ENCODE data around the gene PXN.
A peak's percentile ranks its signal among the peaks of the same experiment; 100 is the strongest.
"Not testable (repeated sequence)": the region's sequence is repeated elsewhere in the genome, so short reads cannot be mapped to it uniquely, and the experiment has no call there.

Gene PXN

DNA sequence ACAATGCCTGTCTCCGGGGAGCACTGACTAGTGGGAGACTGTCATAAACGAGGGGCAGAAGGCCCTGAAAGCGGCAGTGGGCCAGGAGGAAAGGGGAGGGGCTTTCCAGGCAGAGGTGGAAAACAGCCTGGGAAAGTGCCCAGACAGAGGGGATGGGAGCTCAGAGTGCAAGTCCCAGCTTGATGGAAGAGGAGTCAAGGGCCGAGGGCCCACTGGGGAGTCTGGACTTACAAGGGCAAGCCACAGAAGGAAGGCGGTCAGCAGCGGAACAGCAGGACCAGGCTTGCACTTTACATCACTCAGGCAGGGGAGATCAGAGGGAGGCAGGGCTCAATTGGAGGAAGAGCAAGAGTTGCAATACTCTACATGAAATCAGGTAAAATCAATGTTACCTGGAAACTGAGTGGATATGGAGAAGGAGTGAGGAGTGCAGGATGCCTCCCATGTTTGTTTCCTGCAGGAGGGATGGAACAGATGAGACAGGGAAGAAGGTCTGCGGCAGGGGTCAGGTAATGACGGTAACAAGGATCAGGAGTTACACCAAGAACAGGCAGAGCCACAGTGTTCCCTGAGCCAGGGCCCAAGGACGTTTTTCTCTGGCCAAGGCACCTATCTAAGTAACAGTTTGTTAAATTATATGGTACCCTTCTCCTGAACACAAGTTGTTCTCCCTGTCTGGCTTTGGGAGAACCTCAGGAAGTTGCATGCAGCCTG, 23.8 kb downstream of the PXN start:
- DNase-seq (ENCODE audit: low read depth) = no peak

DNA sequence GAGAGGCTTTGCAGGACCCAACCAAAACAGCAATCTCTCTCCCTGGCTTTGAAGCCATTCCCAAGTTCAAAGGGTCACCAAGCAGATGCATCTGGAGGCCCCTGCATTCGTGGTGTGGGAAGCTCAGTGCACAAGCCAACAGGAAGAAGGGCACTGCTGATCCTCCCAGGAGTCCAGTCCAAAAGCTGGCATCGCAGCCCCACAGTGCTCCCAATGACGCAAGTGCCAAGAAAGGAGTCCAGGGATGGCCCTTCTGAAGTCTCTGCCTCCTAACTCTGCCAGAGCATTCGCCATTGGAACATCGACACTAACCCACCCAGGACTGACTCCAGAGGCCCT, 25.1 kb downstream of the PXN start:
- no peak for DNase-seq (ENCODE audit: low read depth)

DNA sequence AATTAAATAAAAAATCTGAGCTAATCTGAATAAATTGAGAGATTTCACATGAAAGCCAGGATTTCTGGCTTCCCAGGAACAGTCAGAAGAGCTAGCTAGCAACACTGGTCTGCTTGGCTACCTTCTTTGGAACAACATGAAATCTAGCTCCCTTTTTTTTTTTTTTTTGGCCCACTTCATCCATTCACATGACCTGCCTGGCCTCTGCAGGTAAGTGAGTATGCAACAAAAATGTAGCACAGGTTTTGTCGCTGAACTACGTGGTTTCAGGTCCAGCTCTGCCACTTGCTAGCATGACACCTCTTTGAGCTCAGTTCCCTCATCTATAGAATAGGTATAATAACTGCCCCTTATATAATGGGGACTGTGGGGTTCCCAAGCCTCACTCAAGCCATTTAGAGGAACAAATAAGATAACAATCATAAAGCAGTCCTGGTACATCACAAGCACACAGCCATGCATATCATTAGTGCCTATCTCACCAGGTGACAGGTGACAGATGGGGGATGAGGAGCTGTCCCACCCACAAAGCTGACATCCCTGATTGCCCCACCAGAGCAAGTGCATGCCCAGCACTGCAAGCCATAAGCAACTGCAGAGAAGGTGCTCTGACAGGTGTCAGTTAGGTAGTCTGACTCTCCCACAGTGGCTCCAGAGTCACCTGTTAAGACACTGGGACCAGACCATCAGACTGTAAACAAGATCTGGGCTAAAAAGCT, 25.6 kb downstream of the PXN start:
- no peak for DNase-seq (ENCODE audit: low read depth)

DNA sequence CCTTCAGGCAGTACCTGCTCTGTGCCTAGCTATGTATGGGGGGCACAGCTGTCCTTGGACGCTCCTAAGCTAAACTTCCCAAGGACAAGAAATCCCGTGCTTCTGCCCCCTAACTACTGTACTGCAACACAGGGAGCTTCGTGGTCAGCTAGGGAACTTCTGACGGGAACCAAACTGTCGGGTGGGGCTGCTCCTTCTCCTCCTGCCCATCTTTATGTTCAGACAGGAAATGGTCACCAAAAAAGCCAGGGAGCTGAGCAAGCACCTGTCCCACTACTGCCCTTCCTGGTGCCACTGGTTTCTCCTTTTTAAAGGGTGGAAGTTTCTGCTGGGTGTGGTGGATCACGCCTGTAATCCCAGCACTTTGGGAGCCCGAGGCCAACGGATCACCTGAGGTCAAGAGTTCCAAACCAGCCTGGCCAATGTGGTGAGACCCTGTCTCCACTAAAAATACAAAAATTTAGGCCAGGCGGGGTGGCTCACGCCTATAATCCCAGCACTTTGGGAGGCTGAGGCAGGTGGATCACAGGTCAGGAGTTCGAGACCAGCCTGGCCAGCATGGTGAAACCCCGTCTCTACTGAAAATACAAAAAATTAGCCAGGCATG, 26.6 kb downstream of the PXN start:
- no peak for DNase-seq (ENCODE audit: low read depth)

DNA sequence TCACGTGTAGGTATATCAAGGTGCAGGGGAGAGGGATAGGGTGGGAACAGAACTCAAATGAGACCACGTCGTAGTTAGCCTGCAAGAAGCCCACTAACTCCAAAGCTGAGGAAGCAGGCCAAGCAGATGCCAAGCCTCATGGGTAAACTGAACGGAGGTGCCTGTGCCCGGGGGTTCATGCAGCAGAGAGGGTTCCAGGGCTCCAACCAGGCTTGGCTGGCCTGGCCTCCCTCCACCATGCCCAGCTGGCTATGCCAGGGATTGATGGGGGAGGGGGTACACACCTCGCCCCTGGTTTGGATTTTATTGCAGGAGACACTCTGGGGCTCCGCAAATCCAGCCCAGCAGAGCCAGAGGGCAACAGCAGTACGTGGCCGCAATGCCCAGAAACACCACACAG, 27.3 kb downstream of the PXN start:
- DNase-seq (ENCODE audit: low read depth) = no peak

DNA sequence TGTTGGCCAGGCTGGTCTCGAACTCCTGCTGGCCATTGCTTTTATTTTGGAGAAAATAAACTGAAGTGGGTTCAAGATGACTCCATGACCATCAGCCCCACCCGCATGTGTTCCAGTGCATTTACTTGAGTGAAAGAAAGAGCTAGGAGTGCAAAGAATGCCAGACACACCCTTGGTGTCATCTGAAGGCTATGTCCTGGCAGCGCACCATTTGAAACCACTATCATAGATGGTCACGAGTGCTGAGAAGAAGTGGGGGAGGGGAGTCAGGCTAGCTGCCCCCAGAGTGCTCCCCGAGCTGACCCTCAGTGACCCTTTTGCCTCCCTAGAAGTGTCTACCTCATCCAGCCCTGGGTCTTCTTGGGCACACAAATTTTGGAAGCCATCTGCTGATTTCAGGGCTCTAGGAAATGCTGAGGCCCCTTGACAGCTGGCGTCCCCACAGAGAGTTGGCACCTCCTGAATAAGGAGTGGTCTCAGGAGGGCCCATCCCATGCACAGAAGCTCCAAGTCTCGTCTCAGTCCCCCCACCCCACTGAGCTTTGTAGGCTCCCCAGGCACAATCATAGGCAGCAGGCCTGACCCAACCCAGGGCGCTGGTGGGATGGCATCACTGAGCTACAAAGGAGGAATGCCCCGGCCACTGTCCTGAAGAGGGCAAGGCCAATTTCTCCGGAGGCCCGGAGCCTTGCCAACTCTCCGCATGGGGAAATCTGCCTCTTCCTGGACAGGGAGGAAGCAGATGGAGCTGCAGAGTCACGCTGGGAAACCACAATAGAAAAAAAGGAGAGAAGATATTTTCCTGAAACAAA, 28.0 kb downstream of the PXN start:
- peak; percentile 81 for DNase-seq (ENCODE audit: low read depth)

DNA sequence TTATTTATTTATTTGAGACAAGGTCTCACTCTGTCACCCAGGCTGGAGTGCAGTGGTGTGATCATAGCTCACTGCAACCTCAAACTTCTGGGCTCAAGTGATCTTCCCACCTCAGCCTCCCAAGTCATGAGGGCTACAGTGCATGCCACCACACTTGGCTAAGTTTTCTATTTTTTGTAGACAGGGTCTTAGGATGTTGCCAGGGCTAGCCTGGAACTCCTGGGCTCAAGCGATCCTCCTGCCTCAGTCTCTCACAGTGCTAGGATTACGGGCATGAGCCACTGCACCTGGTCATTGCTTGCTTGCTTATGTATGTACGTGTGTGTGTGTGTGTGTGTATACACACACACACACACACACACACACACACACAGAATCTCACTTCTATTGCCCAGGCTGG, 28.7 kb downstream of the PXN start:
- DNase-seq (ENCODE audit: low read depth) = not testable (repeated sequence)

DNA sequence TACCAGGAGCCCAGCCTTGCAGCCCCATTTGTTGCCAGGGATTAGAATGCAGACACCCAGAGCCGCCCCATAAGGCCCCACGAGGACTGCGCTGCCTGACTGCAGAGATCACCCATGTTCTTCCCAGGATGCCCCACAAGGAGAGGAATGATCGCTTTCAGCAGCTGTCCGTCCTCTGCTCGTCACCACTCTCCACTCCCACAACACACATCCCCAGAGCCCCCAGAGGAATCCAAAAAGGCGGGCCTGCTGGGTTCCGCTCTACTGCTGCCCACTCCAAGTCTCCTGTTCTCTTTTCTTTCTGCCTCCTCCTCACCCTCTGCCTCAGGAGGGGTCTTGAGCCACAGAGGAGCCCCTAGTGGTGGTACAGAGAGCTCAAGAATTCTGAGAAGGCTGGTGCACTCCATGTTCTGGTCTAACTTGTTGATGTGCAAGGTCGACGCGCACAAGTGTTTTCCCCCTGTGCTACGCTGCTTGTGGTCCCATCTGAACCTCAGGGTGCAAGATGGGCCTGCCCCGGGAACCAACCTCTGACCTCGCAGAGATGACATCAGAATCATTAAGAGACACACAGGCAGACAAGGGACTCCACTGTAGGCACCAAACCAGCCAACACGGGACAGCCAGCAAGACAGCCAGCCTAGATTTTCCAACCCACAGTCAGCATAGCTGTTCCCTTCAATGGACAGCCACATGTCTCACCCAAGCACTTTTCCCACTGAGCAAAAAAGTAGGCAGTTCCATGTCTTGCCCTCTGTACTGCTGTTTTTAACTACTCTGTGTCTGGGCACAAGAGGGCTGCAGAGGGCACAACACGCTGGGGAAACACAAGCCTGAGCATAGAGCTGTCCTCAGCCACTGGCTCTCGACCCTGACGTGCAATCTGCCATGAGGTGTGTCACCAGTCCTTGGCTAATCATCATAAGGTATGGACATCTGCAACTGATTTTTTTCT, 29.9 kb downstream of the PXN start:
- no peak for DNase-seq (ENCODE audit: low read depth)

DNA sequence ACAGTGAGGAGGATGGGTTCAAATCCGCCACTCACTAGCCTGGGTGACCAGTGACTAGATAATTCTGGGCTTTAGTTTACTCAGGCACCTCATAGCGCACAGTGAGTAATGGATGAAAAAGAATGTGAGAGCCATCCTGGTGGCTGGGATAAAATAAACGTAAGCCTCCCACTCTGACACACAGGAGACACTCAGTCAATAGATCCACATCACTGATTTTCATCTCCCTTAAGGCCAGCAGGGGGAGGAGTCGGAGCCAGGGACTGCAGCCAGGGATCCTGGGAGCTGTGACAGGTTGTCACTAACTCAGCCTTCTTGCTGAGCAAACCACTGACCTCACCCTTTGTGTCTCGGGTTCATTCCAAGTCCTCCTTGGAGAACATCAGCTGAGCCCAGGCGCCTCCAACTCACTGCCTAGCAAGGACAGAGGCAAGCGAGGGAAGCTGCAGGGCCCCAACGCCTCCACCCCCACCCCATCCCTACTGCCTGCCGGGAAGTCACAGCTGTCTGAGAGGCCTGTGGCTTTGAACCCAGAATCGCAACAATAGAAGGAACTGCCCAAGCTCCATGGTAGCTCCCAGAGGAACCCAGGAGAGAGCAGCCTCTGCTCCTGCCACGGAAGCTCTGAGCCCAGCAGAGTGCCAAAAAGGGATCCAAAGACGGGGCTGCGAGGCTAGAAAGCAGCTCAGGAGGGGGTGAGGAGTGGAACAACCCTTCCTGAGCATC, 30.7 kb downstream of the PXN start:
- peak; percentile 95 for DNase-seq (ENCODE audit: low read depth)

DNA sequence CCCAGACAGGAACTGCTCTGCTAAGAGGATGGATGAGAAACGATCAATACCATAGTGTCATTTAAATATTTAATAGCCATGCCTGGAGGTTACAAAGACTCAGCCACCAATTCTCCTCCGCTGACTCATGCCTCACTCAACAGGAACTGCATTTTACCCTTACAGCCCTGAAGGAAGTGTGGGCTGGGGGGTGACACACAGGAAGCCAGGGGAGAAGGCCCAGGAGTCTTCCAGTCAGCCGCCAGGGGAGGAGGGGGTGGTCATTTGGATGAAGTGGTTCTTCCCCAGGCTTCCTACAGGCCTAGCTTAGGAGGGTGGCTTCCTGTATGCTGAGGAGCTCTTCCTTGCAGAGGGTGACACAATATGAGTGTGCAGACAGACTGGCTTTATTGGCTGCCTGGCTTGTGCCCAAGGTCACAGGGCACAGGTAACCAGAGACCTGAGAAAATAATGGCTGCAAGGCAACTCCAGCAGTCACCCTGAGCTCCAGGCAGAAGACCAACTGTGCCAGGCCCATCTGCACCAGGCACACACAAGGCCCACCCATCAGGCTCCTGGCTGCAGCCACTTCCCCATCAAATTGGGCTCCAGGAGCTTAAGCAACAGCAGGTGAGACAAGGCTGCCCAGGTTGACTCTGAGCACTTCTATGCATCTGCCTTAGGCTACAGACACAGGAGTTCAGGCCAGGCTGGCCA, 34.1 kb downstream of the PXN start:
- peak; percentile 94 for DNase-seq (ENCODE audit: low read depth)

DNA sequence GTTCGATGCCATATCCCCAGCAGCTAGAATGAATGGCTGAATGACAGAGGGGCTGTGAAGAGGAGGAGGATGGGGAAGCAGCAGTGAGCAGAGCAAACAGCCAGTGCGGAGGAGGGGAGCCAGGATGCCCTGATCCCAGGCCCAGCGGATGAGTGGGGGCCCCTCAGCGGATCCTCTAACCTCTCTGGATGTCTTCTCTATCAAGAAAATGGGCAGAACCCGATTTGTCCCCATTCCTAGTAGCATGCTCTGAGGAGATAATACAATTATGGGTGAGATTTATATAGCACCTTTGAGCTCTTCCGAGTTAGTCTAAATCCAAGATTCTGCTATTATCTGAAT, 34.6 kb downstream of the PXN start:
- no peak for DNase-seq (ENCODE audit: low read depth)

DNA sequence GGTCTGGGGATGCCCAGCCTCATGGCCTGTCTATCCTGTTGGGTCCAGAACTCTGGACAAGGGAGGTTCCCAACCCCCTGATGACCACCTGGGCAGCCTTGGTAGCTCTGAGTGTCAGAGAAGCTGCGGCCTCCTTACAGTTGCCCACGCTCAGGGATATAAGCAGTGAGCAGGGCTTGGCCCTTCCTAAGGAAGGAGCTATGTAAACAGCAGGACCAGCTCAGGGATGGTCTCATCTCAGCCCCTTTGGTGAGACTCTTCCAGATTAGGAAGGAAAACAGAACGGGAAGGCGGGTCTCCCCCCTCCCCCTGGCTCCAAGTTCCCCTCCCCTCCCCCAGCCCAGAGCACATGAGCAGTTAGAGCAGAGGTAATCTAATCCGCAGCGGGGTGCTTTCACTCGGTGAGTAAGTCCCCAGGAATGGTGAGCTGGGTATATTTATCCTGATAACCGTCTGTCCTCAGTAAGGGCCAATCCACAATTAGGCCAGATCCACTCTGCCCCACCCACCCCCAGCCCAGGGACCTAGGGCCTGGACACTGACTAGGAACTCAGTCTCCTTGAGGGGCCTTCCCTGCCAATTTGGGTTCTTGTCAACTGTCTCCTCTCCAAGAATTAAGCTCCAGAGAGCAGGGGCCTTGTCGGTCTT, 35.1 kb downstream of the PXN start:
- peak; percentile 98 for DNase-seq (ENCODE audit: low read depth)

DNA sequence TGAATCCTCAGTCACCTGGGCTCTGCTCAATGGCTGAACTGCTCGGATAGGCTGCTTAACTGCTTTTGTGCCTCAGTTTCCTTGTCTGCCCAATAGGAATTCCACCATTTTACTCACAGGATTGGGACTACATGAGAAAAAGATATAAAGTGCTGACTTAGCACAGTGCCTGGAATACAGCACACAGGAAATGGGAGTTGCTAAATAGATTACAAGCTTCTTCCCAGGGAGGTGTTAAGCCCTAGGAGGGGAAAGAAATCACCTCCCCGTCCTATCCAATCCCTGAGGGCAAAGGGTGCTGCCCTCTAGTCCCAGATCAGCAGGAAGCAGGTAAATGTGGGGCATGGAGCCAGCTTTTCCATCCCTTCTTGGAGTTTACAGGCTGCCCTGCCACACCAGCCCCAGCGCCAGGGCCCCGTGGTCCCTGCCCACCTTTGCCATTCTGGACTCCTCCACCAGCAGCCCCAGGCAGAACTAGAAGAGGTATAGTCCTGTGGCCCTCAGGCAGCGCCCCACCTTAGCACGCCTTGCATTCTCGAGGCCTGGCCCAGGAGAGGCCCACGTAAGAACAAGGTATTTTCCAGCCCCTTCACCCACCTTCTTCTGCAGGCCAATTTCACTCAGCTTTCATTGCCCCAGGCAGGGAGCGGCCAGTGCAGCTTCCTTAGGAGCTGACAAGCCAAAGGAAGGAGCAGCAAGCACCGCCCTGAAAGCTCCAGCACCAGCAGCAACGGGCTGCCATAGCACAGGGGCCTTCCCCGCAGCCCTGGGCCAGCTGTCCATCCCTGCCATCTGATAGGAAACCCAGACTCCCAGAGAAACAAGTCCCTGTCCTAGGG, 35.8 kb downstream of the PXN start:
- DNase-seq (ENCODE audit: low read depth) = peak; percentile 55

DNA sequence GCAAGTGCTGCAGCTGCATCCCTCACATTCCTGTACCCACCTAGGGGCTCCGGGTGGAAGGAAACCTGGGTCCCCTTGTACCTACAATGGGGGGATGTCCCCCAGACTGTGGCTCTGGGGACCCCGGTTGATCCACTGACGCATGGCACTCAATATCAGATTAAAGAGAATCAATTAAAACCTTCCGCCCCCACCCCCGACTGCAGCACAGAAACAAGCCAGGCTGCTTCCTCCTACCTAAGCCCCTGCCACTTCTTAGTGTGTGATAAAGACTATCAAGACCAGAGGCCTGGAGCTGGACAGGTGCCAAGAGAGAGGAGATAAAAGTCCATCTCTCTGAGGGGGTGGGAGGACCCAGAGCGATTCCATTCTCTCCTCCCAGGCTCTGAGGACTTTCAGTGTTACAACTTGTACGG, 36.5 kb downstream of the PXN start:
- no peak for DNase-seq (ENCODE audit: low read depth)

DNA sequence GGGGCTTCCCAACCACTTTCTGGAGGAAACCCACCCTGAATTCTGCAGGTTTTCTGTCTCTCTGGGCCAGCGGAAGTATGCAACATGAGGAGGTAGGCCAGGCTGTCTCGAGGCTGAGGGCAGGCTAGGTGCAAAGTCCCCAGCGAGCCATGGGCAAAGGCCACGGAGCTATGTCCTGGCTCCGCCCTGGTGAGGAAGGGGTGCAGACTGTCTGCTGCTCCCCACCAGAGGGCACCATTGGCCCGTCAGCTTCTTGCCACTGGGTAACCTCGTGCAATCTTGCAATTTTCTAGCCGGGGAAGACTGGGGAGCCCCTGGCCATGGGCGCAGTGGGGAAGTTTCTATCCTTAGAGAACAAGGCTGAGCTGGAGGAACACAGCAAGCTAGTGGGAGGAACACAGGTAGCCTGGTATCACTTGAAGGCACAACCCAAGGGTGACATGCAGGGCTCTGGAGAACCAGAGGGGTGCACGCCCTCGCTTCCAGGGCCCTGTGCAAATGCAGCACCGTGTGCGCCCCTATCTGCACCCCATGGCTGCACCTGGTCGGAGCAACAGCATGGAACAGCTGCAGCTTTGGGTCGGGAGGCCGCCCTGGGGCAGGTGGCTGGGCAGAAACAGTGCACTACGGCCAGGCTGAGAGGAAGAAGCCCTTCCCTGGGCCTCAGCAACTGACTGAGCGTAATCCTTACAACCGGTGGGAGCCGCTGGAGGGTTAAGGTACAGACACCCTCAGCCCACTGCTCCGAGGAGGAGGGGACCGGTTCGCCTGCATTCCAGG, 37.0 kb downstream of the PXN start:
- DNase-seq (ENCODE audit: low read depth) = peak; percentile 75

DNA sequence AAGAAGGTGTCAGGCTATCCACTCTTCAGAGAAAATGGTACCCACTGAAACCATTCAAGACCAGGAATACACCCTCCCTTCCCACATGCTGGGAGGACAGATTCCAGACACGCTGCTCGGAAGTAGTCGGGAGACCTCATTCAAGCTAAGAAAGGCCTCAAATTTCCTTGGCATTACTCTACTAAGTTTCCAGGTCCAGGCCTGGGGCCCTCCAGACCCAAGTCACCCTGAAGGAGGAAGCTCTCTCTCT, 37.6 kb downstream of the PXN start:
- DNase-seq (ENCODE audit: low read depth) = no peak

DNA sequence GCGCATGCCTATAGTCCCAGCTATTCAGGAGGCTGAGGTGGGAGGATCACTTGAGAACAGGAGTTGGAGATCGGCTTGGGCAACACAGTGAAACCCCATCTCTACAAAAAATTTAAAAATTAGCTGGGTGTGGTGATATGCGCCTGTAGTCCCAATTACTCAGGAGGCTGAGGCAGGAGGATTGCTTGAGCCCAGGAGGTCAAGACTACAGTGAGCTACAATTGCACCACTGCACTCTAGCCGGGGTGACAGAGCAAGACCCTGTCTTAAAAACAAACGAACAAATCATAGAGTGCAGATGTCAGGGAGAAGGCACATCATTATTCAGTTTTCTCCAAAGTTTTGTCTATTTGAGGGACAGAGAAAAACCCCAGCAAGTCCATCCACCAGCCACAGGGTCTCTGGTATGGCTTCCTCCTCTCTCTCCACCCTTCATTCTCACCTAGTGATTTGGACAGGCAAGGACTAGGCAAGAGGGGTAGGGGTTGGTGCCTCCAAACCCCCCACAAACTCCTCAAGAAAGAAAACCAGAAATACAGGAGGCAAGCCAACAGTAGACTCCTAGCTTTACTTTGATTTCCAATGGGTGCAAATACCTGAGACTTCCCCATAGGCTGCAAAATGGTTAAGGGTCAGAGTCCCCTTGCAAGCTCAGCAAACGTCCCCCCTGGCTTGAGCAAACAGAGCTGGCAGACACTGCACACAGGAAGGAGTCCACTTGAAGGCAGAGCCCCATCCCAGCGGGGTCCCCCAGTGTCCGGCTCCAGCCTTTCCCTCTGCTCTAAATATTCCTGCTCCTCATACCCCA, 38.1 kb downstream of the PXN start:
- no peak for DNase-seq (ENCODE audit: low read depth)

Data from iris pigment epithelial cell (primary cell).